HG02938 (cell line): ENCODE data around the gene PRAMEF5.
"Not testable (repeated sequence)": the region's sequence is repeated elsewhere in the genome, so short reads cannot be mapped to it uniquely, and the experiment has no call there.

Experiments
- ATAC-seq: cut with Tn5 transposase; IDR thresholded peaks from one replicate; pipeline ENCODE4 v1.9.1; 2021; ENCODE audit warnings: mild to moderate bottlenecking, moderate library complexity; ENCODE audit not compliant: unreplicated experiment

Gene PRAMEF5

GRCh38 chr1:13265124-13265523 lies 11.1 kb downstream of the PRAMEF5 start:
- not testable (repeated sequence) for ATAC-seq

- ATAC-seq, result not testable (repeated sequence)
Observed at GRCh38 chr1:13277016-13277415, 23.0 kb downstream of the PRAMEF5 start.

GRCh38 chr1:13279617-13280016 lies 25.6 kb downstream of the PRAMEF5 start:
- not testable (repeated sequence) for ATAC-seq

GRCh38 chr1:13285037-13285436 lies 31.0 kb downstream of the PRAMEF5 start, which contains the start of gene PRAMEF8:
TSS of gene PRAMEF8 (minus strand) at chr1:13285137. CDS start at chr1:13284091, 1,046 bp downstream.
- not testable (repeated sequence) for ATAC-seq

GRCh38 chr1:13289030-13289429 lies 35.0 kb downstream of the PRAMEF5 start:
- ATAC-seq, result not testable (repeated sequence)

- ATAC-seq, result not testable (repeated sequence)
Observed at GRCh38 chr1:13297216-13297931, 43.4 kb downstream of the PRAMEF5 start.

- ATAC-seq, result not testable (repeated sequence)
Observed at GRCh38 chr1:13298699-13299098, 44.7 kb downstream of the PRAMEF5 start.

- not testable (repeated sequence) for ATAC-seq
Observed at GRCh38 chr1:13302197-13302596, 48.2 kb downstream of the PRAMEF5 start.

GRCh38 chr1:13303239-13303638 lies 49.2 kb downstream of the PRAMEF5 start, which contains the start of gene PRAMEF33:
TSS of gene PRAMEF33 (plus strand) at chr1:13303539. CDS start at chr1:13305955, 2,416 bp downstream.
- ATAC-seq, result not testable (repeated sequence)
